CD4-positive, alpha-beta T cell (primary cell): ENCODE measurements around the gene CERS6. TPM values are rescaled to one million over a fixed set of nuclear protein-coding genes. Genes with fewer than 3 reads are reported as not detected.
"Not testable (repeated sequence)": the region's sequence is repeated elsewhere in the genome, so short reads cannot be mapped to it uniquely, and the experiment has no call there.

ENCODE experiments used
- ATAC-seq: fragments of 200-7000 bp; cut with Tn5 transposase; one replicate; pipeline ENCODE4 v1.10.0; 2022; ENCODE audit warnings: mild to moderate bottlenecking; ENCODE audit not compliant: poor library complexity
- CTCF ChIA-PET: fragments of 350-600 bp; sonication (Branson Sonifier 250); formaldehyde crosslinking; loops from one replicate; lab custom pipeline; 2021; ENCODE audit warnings: antibody characterized with exemption, inconsistent platforms; lab: Charles Lee
- POLR2A ChIA-PET: fragments of 350-600 bp; sonication (Branson Sonifier 250); formaldehyde crosslinking; loops from one replicate; lab custom pipeline; 2021; ENCODE audit warnings: antibody characterized with exemption, inconsistent platforms; lab: Charles Lee
- DNase-seq, 14 experiments: peaks; one replicate each; pipeline ENCODE4 v3.0.0-alpha.2; 2013 to 2020; ENCODE audit warnings: mixed read lengths in 2 of 14
- H3K27ac ChIP-seq, 2 donors: one replicate each; pipeline versions ENCODE4 v1.5.1 to v1.7.0; 2013; ENCODE audit warnings: low read length in 2 of 2, low read depth in 1 of 2, mild to moderate bottlenecking in 1 of 2
- H3K27me3 ChIP-seq, 2 experiments: 1 replicate in 1 of 2; 2 replicates in 1 of 2; pipeline versions ENCODE4 v1.6.1 to v1.7.0; 2013; ENCODE audit warnings: low read length in 2 of 2, control low read depth in 1 of 2, mild to moderate bottlenecking in 1 of 2, moderate library complexity in 1 of 2; ENCODE audit not compliant: insufficient read depth in 2 of 2, control insufficient read depth in 1 of 2
- H3K36me3 ChIP-seq: one replicate; pipeline ENCODE4 v1.6.1; 2013; ENCODE audit warnings: low read length, control low read depth; ENCODE audit not compliant: insufficient read depth
- H3K4me1 ChIP-seq: one replicate; pipeline ENCODE4 v1.6.1; 2013; ENCODE audit warnings: low read length, control low read depth; ENCODE audit not compliant: insufficient read depth
- H3K4me3 ChIP-seq: one replicate; pipeline ENCODE4 v1.5.1; 2013; ENCODE audit warnings: mild to moderate bottlenecking, low read length, moderate library complexity
- H3K9me3 ChIP-seq, 2 experiments: 1 replicate in 1 of 2; 2 replicates in 1 of 2; pipeline versions ENCODE4 v1.6.1 to v1.7.0; 2013; ENCODE audit warnings: low read length in 2 of 2, mild to moderate bottlenecking in 2 of 2, control low read depth in 1 of 2, moderate library complexity in 1 of 2; ENCODE audit not compliant: control insufficient read depth in 1 of 2, insufficient read depth in 1 of 2
- H3K27ac Mint-ChIP-seq: one replicate; pipeline ENCODE4 v1.8.0; 2020; ENCODE audit warnings: mixed read lengths
- H3K27me3 Mint-ChIP-seq: one replicate; pipeline ENCODE4 v1.8.0; 2021; ENCODE audit warnings: mixed read lengths
- H3K36me3 Mint-ChIP-seq: one replicate; pipeline ENCODE4 v1.8.0; 2021; ENCODE audit warnings: low read depth, mixed read lengths
- H3K4me1 Mint-ChIP-seq: one replicate; pipeline ENCODE4 v1.8.0; 2021; ENCODE audit warnings: low read depth, mixed read lengths
- H3K4me3 Mint-ChIP-seq: one replicate; pipeline ENCODE4 v1.8.0; 2020; ENCODE audit warnings: mild to moderate bottlenecking, mixed read lengths
- H3K9me3 Mint-ChIP-seq: one replicate; pipeline ENCODE4 v1.8.0; 2020; ENCODE audit warnings: mixed read lengths
- intact Hi-C, 2 experiments: fragments of 100-400 bp; cut with DNase I in 1 of 2; cut with micrococcal nuclease in 1 of 2; formaldehyde crosslinking; loops; one replicate each; pipeline versions ENCODE4 v1.15.1 to v1.9.0; 2023 to 2025; cut with DNase I, micrococcal nuclease
- total RNA-seq, 174 experiments: library from RNA in 2 of 174; stranded (reverse) in 2 of 174; gene quantifications; one replicate each; pipeline ENCODE4 v1.2.3 and lab custom pipeline; 2021 to 2026
- TF ChIP-seq, protein P1 (sequence below): fragments of 200-600 bp; IDR thresholded peaks from one replicate; pipeline ENCODE4 v1.8.0; 2022; ENCODE audit warnings: antibody characterized with exemption, mild to moderate bottlenecking

CERS6 gene
- total RNA-seq, 2 experiments from 2014 or later: 16.9 to 17.9 TPM

DNA sequence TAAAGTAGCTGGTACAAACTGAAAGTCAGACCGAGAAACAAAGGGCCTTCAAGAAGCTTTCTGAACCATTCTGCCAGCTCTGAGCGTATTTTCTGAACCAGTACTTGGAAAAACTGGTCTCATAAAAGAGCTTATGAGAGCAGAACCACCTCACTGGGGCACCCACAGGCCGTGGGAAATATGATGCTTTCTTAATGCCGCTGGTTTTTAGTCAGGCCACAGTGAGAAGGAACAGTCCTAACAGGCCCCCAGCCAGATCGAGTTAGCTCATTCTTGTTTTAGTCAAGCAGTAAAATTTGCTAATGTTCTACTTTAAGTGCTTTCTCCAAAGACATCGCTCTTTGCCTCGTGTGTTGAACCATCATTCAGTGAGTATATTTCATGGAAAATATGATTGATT, 333.7 kb downstream of the CERS6 start:
- intact Hi-C loops: no loop called here
- no peak for DNase-seq
- Mint-ChIP-seq H3K27me3 (no peaks in the 10 kb centered on the region), H3K27ac (no peak overlapping the region), H3K9me3 (no peaks in the 10 kb centered on the region), H3K36me3 (no peaks in the 10 kb centered on the region), H3K4me1 (no peaks in the 10 kb centered on the region), H3K4me3 (no peak overlapping the region)
- no peak overlapping the region for H3K27ac ChIP-seq
- no peak overlapping the region for H3K4me3 ChIP-seq
- peaks cover 0 to 3% of the 10 kb centered on the region in 2 experiments for H3K27me3 ChIP-seq
- H3K4me1 ChIP-seq: no peaks in the 10 kb centered on the region
- H3K9me3 ChIP-seq: no peaks in the 10 kb centered on the region
- TF ChIP-seq, protein P1, sequence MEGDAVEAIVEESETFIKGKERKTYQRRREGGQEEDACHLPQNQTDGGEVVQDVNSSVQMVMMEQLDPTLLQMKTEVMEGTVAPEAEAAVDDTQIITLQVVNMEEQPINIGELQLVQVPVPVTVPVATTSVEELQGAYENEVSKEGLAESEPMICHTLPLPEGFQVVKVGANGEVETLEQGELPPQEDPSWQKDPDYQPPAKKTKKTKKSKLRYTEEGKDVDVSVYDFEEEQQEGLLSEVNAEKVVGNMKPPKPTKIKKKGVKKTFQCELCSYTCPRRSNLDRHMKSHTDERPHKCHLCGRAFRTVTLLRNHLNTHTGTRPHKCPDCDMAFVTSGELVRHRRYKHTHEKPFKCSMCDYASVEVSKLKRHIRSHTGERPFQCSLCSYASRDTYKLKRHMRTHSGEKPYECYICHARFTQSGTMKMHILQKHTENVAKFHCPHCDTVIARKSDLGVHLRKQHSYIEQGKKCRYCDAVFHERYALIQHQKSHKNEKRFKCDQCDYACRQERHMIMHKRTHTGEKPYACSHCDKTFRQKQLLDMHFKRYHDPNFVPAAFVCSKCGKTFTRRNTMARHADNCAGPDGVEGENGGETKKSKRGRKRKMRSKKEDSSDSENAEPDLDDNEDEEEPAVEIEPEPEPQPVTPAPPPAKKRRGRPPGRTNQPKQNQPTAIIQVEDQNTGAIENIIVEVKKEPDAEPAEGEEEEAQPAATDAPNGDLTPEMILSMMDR: no peak
- H3K36me3 ChIP-seq: no peaks in the 10 kb centered on the region
- no peak for ATAC-seq
- ChIA-PET CTCF (no interaction called here), POLR2A (no interaction called here)

- H3K4me3 ChIP-seq: no peak overlapping the region
- ATAC-seq (no peak), DNase-seq (no peak)
- ChIA-PET CTCF (no interaction called here), POLR2A (no interaction called here)
- H3K4me1 Mint-ChIP-seq: no peaks in the 10 kb centered on the region
- H3K9me3 Mint-ChIP-seq: no peaks in the 10 kb centered on the region
- H3K36me3 ChIP-seq: no peaks in the 10 kb centered on the region
- H3K4me3 Mint-ChIP-seq: no peak overlapping the region
- no peak overlapping the region for H3K27ac Mint-ChIP-seq
- intact Hi-C loops: no loop called here
- H3K36me3 Mint-ChIP-seq: no peaks in the 10 kb centered on the region
- no peaks in the 10 kb centered on the region for H3K27me3 Mint-ChIP-seq
- H3K9me3 ChIP-seq: no peaks in the 10 kb centered on the region
- H3K4me1 ChIP-seq: no peaks in the 10 kb centered on the region
- H3K27ac ChIP-seq: no peak overlapping the region
- H3K27me3 ChIP-seq: peaks cover 0 to 3% of the 10 kb centered on the region in 2 experiments
- TF ChIP-seq, protein P1: no peak
Observed at GRCh38 chr2:168790226-168790902, 334.3 kb downstream of the CERS6 start.

DNA sequence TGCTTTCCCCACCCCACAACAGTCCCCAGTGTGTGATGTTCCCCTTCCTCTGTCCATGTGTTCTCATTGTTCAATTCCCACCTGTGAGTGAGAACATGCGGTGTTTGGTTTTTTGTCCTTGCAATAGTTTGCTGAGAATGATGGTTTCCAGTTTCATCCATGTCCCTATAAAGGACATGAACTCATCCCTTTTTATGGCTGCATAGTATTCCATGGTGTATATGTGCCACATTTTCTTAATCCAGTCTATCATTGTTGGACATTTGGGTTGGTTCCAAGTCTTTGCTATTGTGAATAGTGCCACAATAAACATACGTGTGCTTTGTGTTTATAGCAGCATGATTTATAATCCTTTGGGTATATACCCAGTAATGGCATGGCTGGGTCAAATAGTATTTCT, 335.1 kb downstream of the CERS6 start:
- DNase-seq, H3K27ac Mint-ChIP-seq, H3K27me3 Mint-ChIP-seq, H3K4me3 Mint-ChIP-seq, POLR2A ChIA-PET, intact Hi-C loops, H3K9me3 ChIP-seq, H3K27ac ChIP-seq, H3K4me1 ChIP-seq, H3K9me3 Mint-ChIP-seq, H3K27me3 ChIP-seq, CTCF ChIA-PET, H3K36me3 ChIP-seq, H3K36me3 Mint-ChIP-seq, ATAC-seq, H3K4me3 ChIP-seq, H3K4me1 Mint-ChIP-seq: not testable (repeated sequence)

DNA sequence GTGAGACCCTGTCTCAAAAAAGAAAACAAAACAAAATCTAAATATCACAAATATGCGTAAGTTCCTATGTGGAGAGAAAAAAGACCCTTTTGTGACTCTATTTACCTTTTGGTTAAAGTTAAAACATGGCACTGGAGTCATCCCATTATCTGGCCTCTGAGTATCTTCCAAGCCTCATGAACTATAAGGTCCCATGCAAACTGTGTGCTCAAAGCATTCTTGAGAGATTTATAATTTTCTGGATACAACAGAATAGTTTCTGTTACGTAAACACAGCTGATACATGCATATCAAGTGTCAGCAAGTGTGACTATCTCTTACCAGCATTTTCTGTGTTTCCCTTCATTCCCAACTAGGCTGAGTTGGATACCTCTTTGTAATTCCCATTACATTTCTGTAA, 337.5 kb downstream of the CERS6 start:
- H3K27me3 Mint-ChIP-seq: no peaks in the 10 kb centered on the region
- H3K36me3 Mint-ChIP-seq: no peaks in the 10 kb centered on the region
- Histone ChIP-seq H3K4me1 (no peaks in the 10 kb centered on the region), H3K4me3 (no peak overlapping the region), H3K9me3 (no peaks in the 10 kb centered on the region), H3K27ac (no peak overlapping the region), H3K27me3 (peaks cover 0 to 3% of the 10 kb centered on the region in 2 experiments), H3K36me3 (no peaks in the 10 kb centered on the region)
- TF ChIP-seq, protein P1: no peak
- no peaks in the 10 kb centered on the region for H3K9me3 Mint-ChIP-seq
- no peak for DNase-seq
- intact Hi-C loops: no loop called here
- CTCF ChIA-PET: interaction anchor here (1.0 kb wide), 1 partner anchor 34 kb away, joined by 3 read pairs; no protein-coding TSS in a partner anchor
- no peak overlapping the region for H3K4me3 Mint-ChIP-seq
- no peaks in the 10 kb centered on the region for H3K4me1 Mint-ChIP-seq
- H3K27ac Mint-ChIP-seq: no peak overlapping the region
- POLR2A ChIA-PET: interaction anchor here (0.6 kb wide), 1 partner anchor 45 kb away, joined by 3 read pairs; no protein-coding TSS in a partner anchor
- ATAC-seq: no peak
